NT2/D1 (cell line): ENCODE results near the gene POMT2.

Source experiments
- DNase-seq: peaks from one replicate; pipeline ENCODE4 v3.0.0-alpha.2; 2011; ENCODE audit warnings: low read depth, low spot score
- H3K27me3 ChIP-seq: 2 replicates; pipeline ENCODE4 v1.6.0; 2011; ENCODE audit warnings: mild to moderate bottlenecking; ENCODE audit not compliant: insufficient read length, insufficient read depth
- H3K36me3 ChIP-seq: 2 replicates; pipeline ENCODE4 v1.6.1; 2011; ENCODE audit warnings: mild to moderate bottlenecking, low read length, mixed read lengths; ENCODE audit not compliant: insufficient read depth, insufficient read length
- H3K4me1 ChIP-seq: 2 replicates; pipeline ENCODE4 v1.5.1; 2011; ENCODE audit not compliant: insufficient read depth, insufficient read length
- H3K4me3 ChIP-seq: 2 replicates; pipeline ENCODE4 v1.5.1; 2011; ENCODE audit warnings: low read depth; ENCODE audit not compliant: insufficient read length
- H3K9ac ChIP-seq: 2 replicates; pipeline ENCODE4 v1.6.0; 2011; ENCODE audit warnings: low read depth; ENCODE audit not compliant: insufficient read length
- H3K9me3 ChIP-seq: 2 replicates; pipeline ENCODE4 v1.5.1; 2011; ENCODE audit warnings: mild to moderate bottlenecking, low read length; ENCODE audit not compliant: insufficient read depth
- SUZ12 ChIP-seq: IDR thresholded peaks from 2 replicates; pipeline ENCODE4 v1.6.1; 2011; ENCODE audit not compliant: insufficient read length, insufficient read depth; ENCODE audit errors: extremely low read depth
- YY1 ChIP-seq: IDR thresholded peaks from 2 replicates; pipeline ENCODE4 v1.6.1; 2011; ENCODE audit not compliant: insufficient read length, insufficient read depth
- ZNF274 ChIP-seq: IDR thresholded peaks from 2 replicates; pipeline ENCODE4 v1.6.1; 2011; ENCODE audit warnings: mild to moderate bottlenecking, low read depth, low read length

The POMT2 gene

GRCh38 chr14:77320238-77320935 is at the start of gene POMT2:
POMT2 (minus strand) TSS chr14:77320883; CDS start chr14:77320681, 202 bp downstream.
- no peaks in the 10 kb centered on the region for H3K27me3 ChIP-seq
- no peaks in the 10 kb centered on the region for H3K9me3 ChIP-seq
- H3K4me3 ChIP-seq, result peak within 1 kb of the TSS; percentile 96
- peak; percentile 82 for DNase-seq
- H3K4me1 ChIP-seq, result peaks cover 6% of the 10 kb centered on the region
- no peaks in the 10 kb centered on the region for H3K36me3 ChIP-seq
- H3K9ac ChIP-seq, result peak within 1 kb of the TSS; percentile 98
- no peak for TF ChIP-seq YY1
- no peak for TF ChIP-seq ZNF274

GRCh38 chr14:77369285-77369684 is 48.6 kb upstream of the POMT2 start:
- no peaks in the 10 kb centered on the region for H3K27me3 ChIP-seq
- no peak overlapping the region for H3K9ac ChIP-seq
- no peaks in the 10 kb centered on the region for H3K4me1 ChIP-seq
- TF ChIP-seq SUZ12 (no peak), ZNF274 (no peak), YY1 (no peak)
- H3K4me3 ChIP-seq, result no peak overlapping the region
- DNase-seq, result no peak
- H3K9me3 ChIP-seq, result no peaks in the 10 kb centered on the region
- H3K36me3 ChIP-seq, result no peaks in the 10 kb centered on the region

GRCh38 chr14:77364146-77364545 is 43.5 kb upstream of the POMT2 start:
- DNase-seq, result no peak
- no peaks in the 10 kb centered on the region for H3K9me3 ChIP-seq
- no peak for TF ChIP-seq SUZ12
- H3K27me3 ChIP-seq, result no peaks in the 10 kb centered on the region
- no peak overlapping the region for H3K9ac ChIP-seq
- H3K4me3 ChIP-seq, result no peak overlapping the region
- H3K4me1 ChIP-seq, result no peaks in the 10 kb centered on the region
- H3K36me3 ChIP-seq, result no peaks in the 10 kb centered on the region

GRCh38 chr14:77359626-77360025 is 38.9 kb upstream of the POMT2 start:
- H3K9me3 ChIP-seq, result no peaks in the 10 kb centered on the region
- no peaks in the 10 kb centered on the region for H3K4me1 ChIP-seq
- H3K9ac ChIP-seq, result no peak overlapping the region
- no peaks in the 10 kb centered on the region for H3K36me3 ChIP-seq
- no peak for TF ChIP-seq YY1
- TF ChIP-seq ZNF274, result no peak
- TF ChIP-seq SUZ12, result no peak
- no peak overlapping the region for H3K4me3 ChIP-seq
- no peaks in the 10 kb centered on the region for H3K27me3 ChIP-seq
- DNase-seq, result no peak

GRCh38 chr14:77356899-77357298 is 36.2 kb upstream of the POMT2 start:
- TF ChIP-seq YY1, result no peak
- TF ChIP-seq SUZ12, result no peak
- no peak for TF ChIP-seq ZNF274
- H3K36me3 ChIP-seq, result no peaks in the 10 kb centered on the region
- no peak for DNase-seq
- H3K9me3 ChIP-seq, result no peaks in the 10 kb centered on the region
- H3K4me3 ChIP-seq, result no peak overlapping the region
- H3K27me3 ChIP-seq, result no peaks in the 10 kb centered on the region
- H3K9ac ChIP-seq, result no peak overlapping the region
- H3K4me1 ChIP-seq, result no peaks in the 10 kb centered on the region

GRCh38 chr14:77355811-77356210 is 35.1 kb upstream of the POMT2 start:
- no peaks in the 10 kb centered on the region for H3K9me3 ChIP-seq
- H3K27me3 ChIP-seq, result no peaks in the 10 kb centered on the region
- H3K4me1 ChIP-seq, result no peaks in the 10 kb centered on the region
- H3K36me3 ChIP-seq, result no peaks in the 10 kb centered on the region
- TF ChIP-seq ZNF274 (no peak), SUZ12 (no peak), YY1 (no peak)
- no peak overlapping the region for H3K4me3 ChIP-seq
- H3K9ac ChIP-seq, result no peak overlapping the region
- no peak for DNase-seq

GRCh38 chr14:77353469-77354141 is 32.9 kb upstream of the POMT2 start:
- Histone ChIP-seq H3K9me3 (no peaks in the 10 kb centered on the region), H3K4me3 (no peak overlapping the region), H3K36me3 (peaks cover 2% of the 10 kb centered on the region), H3K9ac (no peak overlapping the region), H3K27me3 (no peaks in the 10 kb centered on the region), H3K4me1 (no peaks in the 10 kb centered on the region)
- no peak for DNase-seq
- no peak for TF ChIP-seq YY1
- no peak for TF ChIP-seq SUZ12
- no peak for TF ChIP-seq ZNF274
